ENCODE measurements around the gene FOXJ2. TPM values are rescaled to one million over a fixed set of nuclear protein-coding genes. Genes with fewer than 3 reads are reported as not detected.
A peak's percentile ranks its signal among the peaks of the same experiment; 100 is the strongest.
"Not testable (repeated sequence)": the region's sequence is repeated elsewhere in the genome, so short reads cannot be mapped to it uniquely, and the experiment has no call there.

FOXJ2 gene
- total and polyA plus RNA-seq, 2 experiments from 2014 or later = 10.0 to 19.0 TPM

- Histone ChIP-seq H3K9me3 (ENCODE audit: low read depth) (no peaks in the 10 kb centered on the region), H3K27me3 (peaks cover 8% of the 10 kb centered on the region), H3K36me3 (replicated peaks; ENCODE audit: insufficient read depth, low read depth) (no peaks in the 10 kb centered on the region), H4K20me1 (ENCODE audit: insufficient read depth, poor library complexity, severe bottlenecking) (no peaks in the 10 kb centered on the region), H3K27ac (no peak overlapping the region), H2AFZ (no peak overlapping the region), H3K79me2 (no peaks in the 10 kb centered on the region), H3K4me1 (ENCODE audit: insufficient read depth) (no peaks in the 10 kb centered on the region), H3K4me3 (no peak overlapping the region), H3K4me2 (no peak overlapping the region), H3K9me2 (replicated peaks; ENCODE audit: insufficient read depth) (no peaks in the 10 kb centered on the region)
- TF ChIP-seq CTCF (IDR thresholded peaks at IDR 0.05; ENCODE audit: poor library complexity) = no peak
- no peak for TF ChIP-seq EZH2phosphoT487 (IDR thresholded peaks at IDR 0.05; ENCODE audit: low read depth, severe bottlenecking, unreplicated experiment)
- no peak for TF ChIP-seq EZH2 (IDR thresholded peaks at IDR 0.05; ENCODE audit: borderline replicate concordance)
- no peak for DNase-seq (ENCODE audit: low spot score)
- WGBS (ENCODE audit: low lambda C conversion rate, missing lambda C conversion rate) = 84% methylated on average over 7 of the region's 7 CpGs
Observed at GRCh38 chr12:8012651-8013309, 19.7 kb upstream of the FOXJ2 start.

GRCh38 chr12:8014836-8015235, 17.7 kb upstream of the FOXJ2 start:
- H4K20me1 ChIP-seq (ENCODE audit: insufficient read depth, poor library complexity, severe bottlenecking) = no peaks in the 10 kb centered on the region
- no peaks in the 10 kb centered on the region for H3K36me3 ChIP-seq (replicated peaks; ENCODE audit: insufficient read depth, low read depth)
- H3K4me2 ChIP-seq = no peak overlapping the region
- H3K27me3 ChIP-seq = peaks cover 27% of the 10 kb centered on the region
- 72% methylated on average over 18 of the region's 18 CpGs for WGBS (ENCODE audit: low lambda C conversion rate, missing lambda C conversion rate)
- no peak overlapping the region for H3K4me3 ChIP-seq
- TF ChIP-seq CTCF (IDR thresholded peaks at IDR 0.05; ENCODE audit: poor library complexity) = no peak
- TF ChIP-seq EZH2phosphoT487 (IDR thresholded peaks at IDR 0.05; ENCODE audit: low read depth, severe bottlenecking, unreplicated experiment) = no peak
- TF ChIP-seq EZH2 (IDR thresholded peaks at IDR 0.05; ENCODE audit: borderline replicate concordance) = no peak
- H3K9me3 ChIP-seq (ENCODE audit: low read depth) = no peaks in the 10 kb centered on the region
- no peaks in the 10 kb centered on the region for H3K9me2 ChIP-seq (replicated peaks; ENCODE audit: insufficient read depth)
- H2AFZ ChIP-seq = no peak overlapping the region
- no peak for DNase-seq (ENCODE audit: low spot score)
- no peaks in the 10 kb centered on the region for H3K79me2 ChIP-seq
- H3K4me1 ChIP-seq (ENCODE audit: insufficient read depth) = peaks cover 2% of the 10 kb centered on the region
- no peak overlapping the region for H3K27ac ChIP-seq

- H3K27me3 ChIP-seq = peaks cover 35% of the 10 kb centered on the region
- not testable (repeated sequence) for H4K20me1 ChIP-seq (ENCODE audit: insufficient read depth, poor library complexity, severe bottlenecking); H3K9me3 ChIP-seq (ENCODE audit: low read depth); H3K4me1 ChIP-seq (ENCODE audit: insufficient read depth); H2AFZ ChIP-seq; H3K79me2 ChIP-seq; H3K9me2 ChIP-seq (replicated peaks; ENCODE audit: insufficient read depth); H3K36me3 ChIP-seq (replicated peaks; ENCODE audit: insufficient read depth, low read depth); DNase-seq (ENCODE audit: low spot score); H3K27ac ChIP-seq
- peak overlapping the region; percentile 95 for H3K4me2 ChIP-seq
- H3K4me3 ChIP-seq = peak overlapping the region; percentile 23
- WGBS (ENCODE audit: low lambda C conversion rate, missing lambda C conversion rate) = 67% methylated on average over 16 of the region's 16 CpGs
Observed at GRCh38 chr12:8018213-8018612, 14.3 kb upstream of the FOXJ2 start.

- WGBS (ENCODE audit: low lambda C conversion rate, missing lambda C conversion rate) = 4% methylated on average over 58 of the region's 58 CpGs
- peaks cover 35% of the 10 kb centered on the region for H3K27me3 ChIP-seq
- no peaks in the 10 kb centered on the region for H3K9me2 ChIP-seq (replicated peaks; ENCODE audit: insufficient read depth)
- no peaks in the 10 kb centered on the region for H4K20me1 ChIP-seq (ENCODE audit: insufficient read depth, poor library complexity, severe bottlenecking)
- H2AFZ ChIP-seq = peak overlapping the region; percentile 71
- peak overlapping the region; percentile 23 for H3K4me3 ChIP-seq
- peak; percentile 95 for TF ChIP-seq EZH2 (IDR thresholded peaks at IDR 0.05; ENCODE audit: borderline replicate concordance)
- peak; percentile 61 for TF ChIP-seq EZH2phosphoT487 (IDR thresholded peaks at IDR 0.05; ENCODE audit: low read depth, severe bottlenecking, unreplicated experiment)
- no peak for TF ChIP-seq CTCF (IDR thresholded peaks at IDR 0.05; ENCODE audit: poor library complexity)
- H3K79me2 ChIP-seq = no peaks in the 10 kb centered on the region
- H3K9me3 ChIP-seq (ENCODE audit: low read depth) = no peaks in the 10 kb centered on the region
- H3K4me2 ChIP-seq = peak overlapping the region; percentile 95
- DNase-seq (ENCODE audit: low spot score) = no peak
- H3K4me1 ChIP-seq (ENCODE audit: insufficient read depth) = peaks cover 2% of the 10 kb centered on the region
- H3K36me3 ChIP-seq (replicated peaks; ENCODE audit: insufficient read depth, low read depth) = no peaks in the 10 kb centered on the region
- no peak overlapping the region for H3K27ac ChIP-seq
Observed at GRCh38 chr12:8018666-8019581, 13.6 kb upstream of the FOXJ2 start.
